A549 (cell line): ENCODE results near the gene CBR4.

Source experiments
- CHD2 ChIP-seq: fragments of 150-350 bp; IDR thresholded peaks from 2 replicates; pipeline ENCODE4 v1.6.1; 2014; ENCODE audit warnings: low read length; ENCODE audit not compliant: partially characterized antibody
- CTCF ChIP-seq: fragments of >200 bp; sonication (Bioruptor Twin); formaldehyde crosslinking; IDR thresholded peaks from 3 replicates; pipeline ENCODE4 v1.5.1; 2016
- EHMT2 ChIP-seq: fragments of 200-600 bp; sonication (generic); IDR thresholded peaks from 2 replicates; pipeline ENCODE4 v1.6.1; 2016; ENCODE audit warnings: antibody characterized with exemption, low read depth, mild to moderate bottlenecking, moderate library complexity
- HOXA7 ChIP-seq: fragments of 250-450 bp; sonication (Bioruptor Pico); IDR thresholded peaks from 2 replicates; pipeline ENCODE4 v1.5.0; 2020; ENCODE audit warnings: mild to moderate bottlenecking, moderate library complexity
- MAFK ChIP-seq: fragments of 450-650 bp; IDR thresholded peaks from 2 replicates; pipeline ENCODE4 v1.6.1; 2014; ENCODE audit not compliant: partially characterized antibody
- MYC ChIP-seq: IDR thresholded peaks from 2 replicates; pipeline ENCODE4 v1.6.1; 2012; ENCODE audit warnings: mild to moderate bottlenecking, inconsistent platforms, low read length, improper control_type of control experiment, borderline replicate concordance
- PHF8 ChIP-seq: fragments of 200-600 bp; sonication (generic); IDR thresholded peaks from 2 replicates; pipeline ENCODE4 v1.6.1; 2016; ENCODE audit warnings: low read depth, mild to moderate bottlenecking, antibody characterized with exemption, moderate library complexity, borderline replicate concordance
- POLR2A ChIP-seq: IDR thresholded peaks from 2 replicates; pipeline ENCODE4 v1.6.1; 2012; ENCODE audit warnings: mild to moderate bottlenecking, low read length
- TF ChIP-seq, protein P1 (sequence below): IDR thresholded peaks from 2 replicates; pipeline ENCODE4 v1.6.1; 2012; ENCODE audit warnings: low read depth, borderline replicate concordance

DNA sequence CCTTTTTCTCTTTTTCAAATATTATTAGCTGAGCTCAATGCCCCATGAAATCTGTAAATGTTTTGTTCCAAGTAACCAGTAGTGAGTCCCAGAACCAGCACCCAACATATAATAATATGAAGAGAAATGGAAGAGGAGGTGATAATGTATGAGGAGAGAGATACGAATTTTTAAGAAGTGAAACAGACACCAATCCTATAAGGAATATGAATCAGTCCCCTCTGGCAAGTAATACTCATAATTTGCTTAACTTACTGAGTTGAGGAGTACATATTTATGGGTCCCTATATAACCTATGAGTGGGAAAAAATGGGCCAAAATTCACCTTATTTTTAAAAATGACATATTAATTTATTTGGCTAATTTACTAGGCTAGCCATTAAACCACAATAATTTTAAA, 8.4 kb upstream of the CBR4 start:
- no peak for TF ChIP-seq MAFK
- TF ChIP-seq POLR2A = no peak
- TF ChIP-seq EHMT2 = no peak
- TF ChIP-seq CTCF = no peak
- no peak for TF ChIP-seq HOXA7 (CRISPR knock-in tag)
- TF ChIP-seq, protein P1, sequence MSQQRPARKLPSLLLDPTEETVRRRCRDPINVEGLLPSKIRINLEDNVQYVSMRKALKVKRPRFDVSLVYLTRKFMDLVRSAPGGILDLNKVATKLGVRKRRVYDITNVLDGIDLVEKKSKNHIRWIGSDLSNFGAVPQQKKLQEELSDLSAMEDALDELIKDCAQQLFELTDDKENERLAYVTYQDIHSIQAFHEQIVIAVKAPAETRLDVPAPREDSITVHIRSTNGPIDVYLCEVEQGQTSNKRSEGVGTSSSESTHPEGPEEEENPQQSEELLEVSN = no peak
- no peak for TF ChIP-seq CHD2
- no peak for TF ChIP-seq MYC
- TF ChIP-seq PHF8 = no peak
